Activated CD4-positive, alpha-beta T cell treated with anti-CD3 and anti-CD28 coated beads, Interleukin-2, amount 50 U/mL, for 16 hours (primary cell): ENCODE measurements around the gene CES2.

ENCODE experiments used
- DNase-seq: peaks from one replicate; pipeline ENCODE4 v3.0.0-alpha.2; 2020

CES2 gene

DNA sequence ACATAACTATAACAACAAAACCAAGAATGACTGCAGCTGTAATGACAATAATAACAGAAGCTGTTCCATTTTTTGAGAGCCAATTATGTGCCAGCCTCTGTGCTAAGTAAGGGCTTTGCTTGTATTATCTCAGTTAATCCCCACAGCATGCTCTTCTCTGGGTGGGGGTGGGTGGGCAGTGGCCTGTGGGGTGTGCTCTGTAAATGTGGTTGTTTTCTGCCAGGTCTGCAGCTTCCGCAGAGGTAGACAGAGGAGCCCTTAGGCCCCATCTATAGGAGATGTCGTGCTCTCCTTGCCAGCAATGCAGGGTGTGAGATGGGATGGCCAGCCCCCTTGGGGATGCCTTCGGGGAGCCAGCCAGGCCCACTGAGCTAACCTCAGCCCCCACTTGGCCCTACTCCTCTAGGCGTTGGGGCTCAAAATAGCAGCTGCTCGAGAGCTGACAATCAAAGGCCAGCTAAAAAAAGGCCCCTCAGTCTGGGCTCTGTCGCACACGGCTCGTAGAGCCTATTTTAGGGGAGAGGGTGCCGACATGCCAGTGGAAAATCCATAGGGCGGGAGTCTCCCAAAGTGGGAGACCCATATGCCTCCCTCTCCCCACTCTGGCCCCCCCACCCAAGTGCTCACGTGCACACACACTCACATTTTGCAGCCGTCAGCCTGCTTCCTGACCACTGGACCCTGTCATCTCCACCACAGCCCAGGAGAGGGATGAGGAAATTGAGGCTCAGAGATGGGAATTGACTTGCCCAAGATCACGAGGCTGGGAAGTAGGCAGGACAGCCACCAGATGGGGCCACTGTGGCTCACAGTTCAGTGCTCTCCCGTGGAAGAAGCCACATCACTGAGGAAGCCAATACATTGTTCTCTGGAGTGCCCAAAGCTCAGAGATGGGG, 32.4 kb upstream of the CES2 start:
- DNase-seq = no peak

DNA sequence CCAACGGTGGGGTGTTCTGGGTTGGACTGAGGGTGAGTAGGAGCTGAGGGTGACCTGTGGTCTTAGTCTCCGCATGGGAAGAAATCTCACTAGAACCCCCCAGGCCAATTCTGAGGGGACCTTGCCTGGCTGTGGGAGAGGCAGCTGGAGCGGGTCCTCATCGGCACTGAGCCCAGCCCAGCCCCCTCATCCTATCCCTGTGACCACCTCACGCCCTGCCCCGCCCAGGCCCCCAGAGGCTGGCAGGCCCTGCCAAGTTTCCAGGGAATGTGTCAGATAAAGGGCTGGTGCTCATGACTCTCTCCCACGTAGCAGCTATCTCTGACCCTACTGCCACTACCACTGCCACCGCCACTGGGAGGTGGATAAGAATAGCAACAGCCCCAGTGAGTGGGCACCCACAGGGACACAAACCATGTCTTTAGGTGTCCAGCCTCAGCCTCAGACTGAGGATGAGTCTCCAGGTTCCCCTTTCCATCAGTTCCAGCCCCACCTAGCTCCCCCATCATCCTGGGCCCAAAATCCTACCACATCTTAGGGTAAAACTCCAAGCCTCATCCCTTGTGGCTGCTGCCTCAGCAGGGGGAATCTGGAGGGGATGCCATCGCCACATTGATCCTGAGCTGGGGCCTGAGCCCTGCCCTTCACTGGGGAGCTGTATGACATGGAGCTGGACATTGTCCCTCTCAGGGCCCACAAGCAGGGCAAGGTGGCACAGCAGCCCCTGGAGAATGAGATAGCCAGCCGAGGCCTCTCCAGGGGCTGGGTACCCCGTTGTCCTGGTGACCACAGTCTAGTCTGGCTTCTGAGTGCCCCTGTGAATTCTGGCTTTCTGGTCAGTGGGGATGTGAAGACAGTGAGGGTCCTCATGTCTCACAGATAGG, 31.5 kb upstream of the CES2 start:
- no peak for DNase-seq

GRCh38 chr16:66904428-66904845, 30.9 kb upstream of the CES2 start:
- no peak for DNase-seq

GRCh38 chr16:66904846-66905632, 30.3 kb upstream of the CES2 start:
- no peak for DNase-seq

DNA sequence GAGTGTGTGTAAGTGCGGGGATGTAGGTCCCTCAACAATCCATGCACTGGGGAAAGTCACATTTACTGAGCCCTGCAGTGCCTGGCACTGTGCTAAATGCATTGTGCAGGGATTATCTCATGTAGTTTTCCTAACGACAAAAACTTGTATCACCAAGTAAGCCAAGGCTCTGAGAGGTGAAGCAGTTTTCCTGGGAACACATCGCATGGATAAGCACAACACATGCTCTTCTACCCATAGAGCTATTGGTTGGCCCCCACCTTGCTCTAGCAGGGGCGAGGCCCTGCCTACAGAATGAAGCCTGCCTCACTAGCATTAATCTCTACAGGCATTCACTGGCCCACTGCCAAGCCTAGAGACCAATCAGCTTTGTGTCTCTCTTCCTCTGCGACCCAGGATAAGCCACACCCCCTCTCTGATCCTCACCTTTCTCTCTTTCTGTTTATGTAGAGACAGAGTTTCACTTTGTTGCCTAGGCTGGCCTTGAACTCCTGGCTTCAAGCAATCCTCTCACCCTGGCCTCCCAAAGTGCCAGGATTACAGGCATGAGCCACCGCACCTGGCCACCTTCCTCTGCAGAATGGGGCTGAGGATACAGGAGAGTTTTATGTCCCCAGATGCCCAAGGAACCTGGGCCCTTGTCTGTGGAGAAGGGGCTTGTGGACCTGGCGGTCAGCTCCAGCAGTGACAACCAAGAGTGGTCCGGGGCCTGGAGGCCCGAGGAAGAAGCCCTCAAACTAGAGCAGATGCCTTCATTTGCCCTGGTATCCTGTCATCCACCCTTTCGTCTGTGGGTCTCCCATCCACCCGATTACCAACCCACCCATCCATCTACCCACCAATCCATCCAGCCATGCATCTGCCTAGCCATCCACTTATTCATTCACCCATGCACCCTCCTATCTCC, 29.4 kb upstream of the CES2 start:
- peak; percentile 29 for DNase-seq

DNA sequence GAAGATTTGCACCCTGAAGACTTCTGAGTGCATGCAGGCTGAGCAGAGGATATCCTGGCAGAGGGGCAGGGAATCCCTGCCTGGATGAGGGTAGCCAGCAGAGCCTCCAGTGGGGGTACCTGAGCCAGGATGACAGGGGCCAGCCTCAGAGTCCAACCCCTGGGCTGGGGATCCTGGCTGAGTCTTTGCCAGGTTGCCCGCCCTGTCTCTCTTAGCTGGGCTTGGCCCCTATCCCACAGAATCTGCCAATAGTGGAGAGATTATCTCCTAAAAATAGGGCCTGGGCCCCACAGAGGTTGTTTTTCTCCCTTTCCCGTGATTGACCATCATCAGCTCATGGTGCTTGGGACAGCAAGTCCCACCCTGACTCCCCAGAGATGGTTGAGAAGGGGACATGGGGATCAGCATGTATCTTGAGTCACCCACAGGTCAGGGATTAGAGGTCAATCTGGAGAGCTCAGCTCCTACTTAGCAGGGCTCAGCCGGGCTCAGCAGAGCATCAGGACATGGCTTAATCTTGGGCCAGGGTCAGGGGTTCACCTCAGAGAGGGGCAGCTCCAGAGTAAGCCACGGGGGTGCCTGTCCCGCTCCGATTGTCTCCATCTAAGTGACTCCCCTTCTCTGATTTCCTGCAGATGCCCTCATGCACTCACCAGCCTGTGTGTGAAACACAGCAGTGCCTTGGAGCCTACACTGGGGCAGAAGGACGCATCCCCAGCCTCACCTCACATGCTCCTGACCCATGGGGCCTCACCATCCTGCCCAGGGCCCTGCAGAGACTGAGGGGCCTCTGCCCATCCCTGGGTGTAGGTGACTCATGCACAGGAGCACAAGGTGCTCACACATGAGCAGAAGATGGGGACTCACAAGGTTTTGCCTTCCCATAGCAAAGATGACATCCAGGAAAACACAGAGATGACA, 28.1 kb upstream of the CES2 start:
- no peak for DNase-seq

- DNase-seq = no peak
Measured at GRCh38 chr16:66908116-66908515, 27.2 kb upstream of the CES2 start.

DNA sequence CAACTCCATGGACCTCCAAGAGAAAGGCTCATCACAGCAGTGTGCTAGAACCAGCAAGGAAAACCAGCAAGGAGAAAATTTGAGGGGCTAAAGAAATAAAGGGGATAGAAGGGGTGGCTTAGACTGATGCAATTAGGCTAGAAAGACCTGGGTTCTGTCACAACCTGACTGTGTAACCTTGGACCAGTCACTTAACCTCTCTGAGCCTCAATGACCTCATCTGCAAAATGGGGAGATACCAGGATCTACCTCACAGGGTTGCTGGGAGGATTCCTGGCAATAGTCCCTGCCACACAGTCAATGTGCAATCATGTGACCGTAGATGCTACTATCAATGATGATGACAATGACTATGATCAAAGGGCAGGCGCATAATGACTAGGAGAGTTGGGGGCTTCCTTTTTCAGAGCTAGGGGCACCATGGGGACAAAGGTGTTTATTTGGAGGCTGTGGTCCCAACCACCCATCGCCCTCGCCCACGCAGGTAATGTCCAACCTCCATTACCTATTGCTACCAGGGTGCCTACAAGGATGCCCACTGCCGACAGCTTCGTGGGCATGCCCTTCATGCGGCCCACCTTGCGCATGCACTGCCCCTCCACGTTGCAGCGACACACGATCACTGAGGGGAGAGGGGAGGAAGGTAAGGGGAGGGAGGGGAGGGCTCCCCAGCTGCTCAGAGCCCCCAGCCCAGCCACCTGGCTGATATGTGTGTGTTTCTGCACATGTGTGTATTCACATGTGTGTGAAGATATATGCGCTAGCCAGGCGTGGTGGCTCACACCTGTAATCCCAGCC, 26.4 kb upstream of the CES2 start:
- DNase-seq = no peak

GRCh38 chr16:66910175-66910940, 25.0 kb upstream of the CES2 start:
- DNase-seq = no peak

GRCh38 chr16:66911112-66911511, 24.2 kb upstream of the CES2 start:
- no peak for DNase-seq

GRCh38 chr16:66911801-66912200, 23.5 kb upstream of the CES2 start:
- DNase-seq = no peak

- DNase-seq = no peak
Measured at GRCh38 chr16:66913081-66913480, 22.2 kb upstream of the CES2 start.

- no peak for DNase-seq
Measured at GRCh38 chr16:66913711-66914110, 21.6 kb upstream of the CES2 start.

GRCh38 chr16:66914541-66914940, 20.8 kb upstream of the CES2 start:
- no peak for DNase-seq

GRCh38 chr16:66915041-66915440, 20.3 kb upstream of the CES2 start:
- DNase-seq = no peak

GRCh38 chr16:66916518-66916917, 18.8 kb upstream of the CES2 start:
- DNase-seq = no peak

- no peak for DNase-seq
Measured at GRCh38 chr16:66917741-66918140, 17.6 kb upstream of the CES2 start.

DNA sequence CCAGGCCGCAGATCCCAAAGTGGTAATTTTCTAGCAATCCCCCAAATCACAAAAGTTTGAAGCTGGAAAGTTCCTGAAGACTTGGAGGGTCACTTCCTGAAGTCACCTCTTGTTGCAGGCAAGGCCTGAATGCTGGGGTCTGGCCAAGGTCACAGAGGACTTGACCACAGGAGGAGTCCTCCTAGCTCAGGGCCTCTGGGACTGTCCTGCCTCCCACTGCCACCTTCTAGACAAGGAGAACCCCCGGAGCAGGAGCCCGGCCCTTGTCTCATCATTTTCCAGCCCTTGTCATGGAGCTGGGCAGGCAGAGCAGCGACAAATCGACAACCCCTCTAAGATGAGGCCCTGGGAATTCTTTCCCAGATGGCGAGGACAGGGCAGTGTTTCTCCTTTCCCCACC, 17.0 kb upstream of the CES2 start:
- DNase-seq = no peak
